Measurements from ENCODE around the gene ETFRF1. TPM values are rescaled to one million over a fixed set of nuclear protein-coding genes. Genes with fewer than 3 reads are reported as not detected.
A peak's percentile ranks its signal among the peaks of the same experiment; 100 is the strongest.

ETFRF1 gene
- total RNA-seq, 2 donors from 2014 or later: 10.5 to 13.7 TPM

DNA sequence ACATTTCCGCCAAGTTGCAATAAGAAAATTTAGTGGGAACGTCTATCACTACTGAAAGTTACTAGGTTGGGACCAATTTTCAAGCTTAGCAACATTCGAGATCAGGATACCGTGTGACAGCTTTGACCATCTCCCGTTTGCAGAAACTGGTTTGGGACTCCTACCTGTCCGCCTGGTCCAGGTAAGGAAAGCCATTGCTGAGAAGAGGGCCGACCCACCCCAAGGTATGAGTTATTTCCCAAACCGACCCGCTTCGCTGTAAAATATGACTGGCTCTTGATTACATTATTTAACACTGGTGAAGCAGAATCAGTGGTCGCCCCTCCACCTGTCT, 348 bp upstream of the ETFRF1 start:
- Histone ChIP-seq H3K9me3 (no peaks in the 10 kb centered on the region), H3K36me3 (no peaks in the 10 kb centered on the region), H3K27ac (peak overlapping the region; percentile 88), H3K9ac (ENCODE audit: low read depth in 2 of 2, low read length in 2 of 2) (peak overlapping the region; percentile 38 to 79), H3K27me3 (no peaks in the 10 kb centered on the region), H3K4me1 (no peaks in the 10 kb centered on the region), H3K4me3 (peak overlapping the region; percentile 68)
- no peak for DNase-seq
- intact Hi-C loops (cut with DNase I): no loop called here
- TF ChIP-seq, protein P1, sequence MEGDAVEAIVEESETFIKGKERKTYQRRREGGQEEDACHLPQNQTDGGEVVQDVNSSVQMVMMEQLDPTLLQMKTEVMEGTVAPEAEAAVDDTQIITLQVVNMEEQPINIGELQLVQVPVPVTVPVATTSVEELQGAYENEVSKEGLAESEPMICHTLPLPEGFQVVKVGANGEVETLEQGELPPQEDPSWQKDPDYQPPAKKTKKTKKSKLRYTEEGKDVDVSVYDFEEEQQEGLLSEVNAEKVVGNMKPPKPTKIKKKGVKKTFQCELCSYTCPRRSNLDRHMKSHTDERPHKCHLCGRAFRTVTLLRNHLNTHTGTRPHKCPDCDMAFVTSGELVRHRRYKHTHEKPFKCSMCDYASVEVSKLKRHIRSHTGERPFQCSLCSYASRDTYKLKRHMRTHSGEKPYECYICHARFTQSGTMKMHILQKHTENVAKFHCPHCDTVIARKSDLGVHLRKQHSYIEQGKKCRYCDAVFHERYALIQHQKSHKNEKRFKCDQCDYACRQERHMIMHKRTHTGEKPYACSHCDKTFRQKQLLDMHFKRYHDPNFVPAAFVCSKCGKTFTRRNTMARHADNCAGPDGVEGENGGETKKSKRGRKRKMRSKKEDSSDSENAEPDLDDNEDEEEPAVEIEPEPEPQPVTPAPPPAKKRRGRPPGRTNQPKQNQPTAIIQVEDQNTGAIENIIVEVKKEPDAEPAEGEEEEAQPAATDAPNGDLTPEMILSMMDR (IDR thresholded peaks at IDR 0.05): no peak

DNA sequence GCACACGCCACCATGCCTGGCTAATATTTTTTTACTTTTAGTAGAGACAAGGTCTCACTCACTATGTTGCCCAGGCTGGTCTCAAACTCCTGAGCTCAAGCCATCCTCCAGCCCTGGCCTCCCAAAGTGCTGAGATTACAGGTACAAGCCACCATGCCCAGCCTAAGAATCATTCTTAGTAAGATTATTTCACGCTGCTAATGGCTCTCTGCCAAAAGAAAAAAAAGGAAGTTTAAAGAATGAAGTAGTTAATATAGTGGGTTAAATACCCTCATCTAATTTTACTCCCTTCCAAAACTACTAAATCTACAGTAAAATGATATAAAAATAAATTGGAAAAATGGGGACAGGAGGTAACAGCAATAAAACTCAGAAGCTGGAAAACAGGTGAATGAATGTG, 2.6 kb downstream of the ETFRF1 start:
- H3K27ac ChIP-seq: no peak overlapping the region
- H3K9ac ChIP-seq (ENCODE audit: low read depth in 2 of 2, low read length in 2 of 2): no peak overlapping the region

GRCh38 chr12:25200703-25201102, 5.7 kb downstream of the ETFRF1 start:
- TF ChIP-seq, protein P1 (IDR thresholded peaks at IDR 0.05): no peak
- no peak for DNase-seq
- Histone ChIP-seq H3K36me3 (no peaks in the 10 kb centered on the region), H3K9me3 (no peaks in the 10 kb centered on the region), H3K4me3 (no peak overlapping the region), H3K27ac (no peak overlapping the region), H3K4me1 (no peaks in the 10 kb centered on the region), H3K9ac (ENCODE audit: low read depth in 2 of 2, low read length in 2 of 2) (no peak overlapping the region), H3K27me3 (no peaks in the 10 kb centered on the region)
- intact Hi-C loops (cut with DNase I): no loop called here

More for the DNA sequence above, 2.6 kb downstream of the ETFRF1 start:
- H3K27me3 ChIP-seq: no peaks in the 10 kb centered on the region
- H3K4me1 ChIP-seq: no peaks in the 10 kb centered on the region
- TF ChIP-seq, protein P1 (IDR thresholded peaks at IDR 0.05): no peak
- no peaks in the 10 kb centered on the region for H3K9me3 ChIP-seq
- DNase-seq: no peak
- no peak overlapping the region for H3K4me3 ChIP-seq
- H3K36me3 ChIP-seq: no peaks in the 10 kb centered on the region
- intact Hi-C loops (cut with DNase I): no loop called here

GRCh38 chr12:25202137-25202536, 7.1 kb downstream of the ETFRF1 start:
- Histone ChIP-seq H3K36me3 (no peaks in the 10 kb centered on the region), H3K27ac (no peak overlapping the region), H3K27me3 (no peaks in the 10 kb centered on the region), H3K4me1 (no peaks in the 10 kb centered on the region), H3K9me3 (no peaks in the 10 kb centered on the region), H3K4me3 (no peak overlapping the region), H3K9ac (ENCODE audit: low read depth in 2 of 2, low read length in 2 of 2) (no peak overlapping the region)
- intact Hi-C loops (cut with DNase I): no loop called here
- TF ChIP-seq, protein P1 (IDR thresholded peaks at IDR 0.05): no peak
- DNase-seq: no peak

GRCh38 chr12:25207411-25207810, 12.4 kb downstream of the ETFRF1 start:
- no peaks in the 10 kb centered on the region for H3K4me1 ChIP-seq
- no peak overlapping the region for H3K4me3 ChIP-seq
- intact Hi-C loops (cut with DNase I): no loop called here
- no peaks in the 10 kb centered on the region for H3K9me3 ChIP-seq
- H3K27ac ChIP-seq: no peak overlapping the region
- no peak overlapping the region for H3K9ac ChIP-seq (ENCODE audit: low read depth in 2 of 2, low read length in 2 of 2)
- no peaks in the 10 kb centered on the region for H3K36me3 ChIP-seq
- H3K27me3 ChIP-seq: no peaks in the 10 kb centered on the region
- DNase-seq: no peak
- TF ChIP-seq, protein P1 (IDR thresholded peaks at IDR 0.05): no peak

DNA sequence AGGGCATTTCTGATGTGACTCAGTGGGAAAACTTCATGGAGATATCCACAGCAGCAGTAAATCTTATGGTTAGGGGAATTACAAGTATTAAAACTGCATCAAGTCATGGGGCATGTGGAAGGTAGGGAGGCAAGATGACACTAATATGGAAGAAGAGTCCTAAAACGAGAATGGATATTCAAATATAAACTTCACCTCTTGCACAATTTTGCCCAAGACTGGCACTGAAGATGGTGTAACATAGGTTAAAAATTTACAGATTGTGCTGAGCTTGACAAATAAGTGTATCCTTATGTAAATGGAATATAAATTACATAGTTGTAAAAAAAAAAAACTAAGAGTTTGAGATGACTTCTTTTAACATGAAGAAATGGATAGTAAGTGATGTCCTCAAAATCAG, 12.8 kb downstream of the ETFRF1 start:
- Histone ChIP-seq H3K36me3 (no peaks in the 10 kb centered on the region), H3K4me3 (no peak overlapping the region), H3K9ac (ENCODE audit: low read depth in 2 of 2, low read length in 2 of 2) (no peak overlapping the region), H3K4me1 (no peaks in the 10 kb centered on the region), H3K27ac (no peak overlapping the region), H3K9me3 (no peaks in the 10 kb centered on the region), H3K27me3 (no peaks in the 10 kb centered on the region)
- no peak for DNase-seq
- intact Hi-C loops (cut with DNase I): no loop called here
- TF ChIP-seq, protein P1 (IDR thresholded peaks at IDR 0.05): no peak

All from colonic mucosa (tissue), 4 donors.